Neutrophil (primary cell): ENCODE measurements around the gene LGALS3.

Experiments used
- H3K27ac ChIP-seq: fragments of 200-600 bp; sonication (generic); 2 replicates; pipeline ENCODE4 v1.5.1; 2016; ENCODE audit warnings: mild to moderate bottlenecking, moderate library complexity
- H3K27me3 ChIP-seq: fragments of 200-600 bp; sonication (generic); 2 replicates; pipeline ENCODE4 v1.6.0; 2016; ENCODE audit warnings: mild to moderate bottlenecking
- H3K36me3 ChIP-seq: fragments of 200-600 bp; sonication (generic); 2 replicates; pipeline ENCODE4 v1.5.1; 2017
- H3K4me1 ChIP-seq, 2 experiments: fragments of 200-600 bp in 1 of 2; sonication (generic) in 1 of 2; 1 replicate in 1 of 2; 2 replicates in 1 of 2; pipeline versions ENCODE4 v1.5.1 to v1.6.1; 2013 to 2016; ENCODE audit warnings: low read depth in 1 of 2, low read length in 1 of 2, mild to moderate bottlenecking in 1 of 2, moderate library complexity in 1 of 2; ENCODE audit not compliant: control insufficient read depth in 1 of 2, insufficient read depth in 1 of 2
- H3K4me3 ChIP-seq, 2 experiments: fragments of 200-600 bp in 1 of 2; sonication (generic) in 1 of 2; 1 replicate in 1 of 2; 2 replicates in 1 of 2; pipeline ENCODE4 v1.5.1; 2013 to 2016; ENCODE audit warnings: low read depth in 1 of 2, low read length in 1 of 2, mild to moderate bottlenecking in 1 of 2, moderate library complexity in 1 of 2
- H3K9me3 ChIP-seq: fragments of 200-600 bp; sonication (generic); 2 replicates; pipeline ENCODE4 v1.5.1; 2016
- CTCF ChIP-seq: fragments of 200-600 bp; sonication (generic); IDR thresholded peaks from 2 replicates; pipeline ENCODE4 v1.5.1; 2016; ENCODE audit warnings: antibody characterized with exemption

Gene LGALS3

GRCh38 chr14:55092341-55092740 is 36.7 kb upstream of the LGALS3 start:
- TF ChIP-seq CTCF = no peak
- H3K9me3 ChIP-seq = no peaks in the 10 kb centered on the region
- no peaks in the 10 kb centered on the region for H3K27me3 ChIP-seq
- H3K4me3 ChIP-seq = no peak overlapping the region
- no peak overlapping the region for H3K27ac ChIP-seq
- no peaks in the 10 kb centered on the region for H3K36me3 ChIP-seq
- no peaks in the 10 kb centered on the region for H3K4me1 ChIP-seq

GRCh38 chr14:55094292-55095157 is 34.5 kb upstream of the LGALS3 start:
- peaks cover 13 to 16% of the 10 kb centered on the region in 2 experiments for H3K4me1 ChIP-seq
- no peaks in the 10 kb centered on the region for H3K27me3 ChIP-seq
- no peak overlapping the region for H3K4me3 ChIP-seq
- H3K9me3 ChIP-seq = no peaks in the 10 kb centered on the region
- H3K27ac ChIP-seq = no peak overlapping the region
- no peak for TF ChIP-seq CTCF
- H3K36me3 ChIP-seq = no peaks in the 10 kb centered on the region

GRCh38 chr14:55097881-55098560 is 31.0 kb upstream of the LGALS3 start:
- Histone ChIP-seq H3K36me3 (no peaks in the 10 kb centered on the region), H3K4me3 (no peak overlapping the region), H3K27me3 (no peaks in the 10 kb centered on the region), H3K9me3 (no peaks in the 10 kb centered on the region), H3K4me1 (peaks cover 34 to 38% of the 10 kb centered on the region in 2 experiments), H3K27ac (peak overlapping the region; percentile 67)
- TF ChIP-seq CTCF = no peak

GRCh38 chr14:55098561-55098898 is 30.5 kb upstream of the LGALS3 start:
- Histone ChIP-seq H3K27me3 (no peaks in the 10 kb centered on the region), H3K4me3 (no peak overlapping the region), H3K27ac (peak overlapping the region; percentile 67), H3K9me3 (no peaks in the 10 kb centered on the region), H3K36me3 (no peaks in the 10 kb centered on the region), H3K4me1 (peaks cover 39 to 43% of the 10 kb centered on the region in 2 experiments)
- TF ChIP-seq CTCF = no peak

- H3K4me3 ChIP-seq = no peak overlapping the region
- TF ChIP-seq CTCF = no peak
- no peak overlapping the region for H3K27ac ChIP-seq
- no peaks in the 10 kb centered on the region for H3K27me3 ChIP-seq
- no peaks in the 10 kb centered on the region for H3K9me3 ChIP-seq
- peaks cover 51 to 56% of the 10 kb centered on the region in 2 experiments for H3K4me1 ChIP-seq
- H3K36me3 ChIP-seq = no peaks in the 10 kb centered on the region
Observed at GRCh38 chr14:55099756-55100155, 29.3 kb upstream of the LGALS3 start.
